Measurements from ENCODE around the gene CEP95.
"Not testable (repeated sequence)": the region's sequence is repeated elsewhere in the genome, so short reads cannot be mapped to it uniquely, and the experiment has no call there.

Gene CEP95

DNA sequence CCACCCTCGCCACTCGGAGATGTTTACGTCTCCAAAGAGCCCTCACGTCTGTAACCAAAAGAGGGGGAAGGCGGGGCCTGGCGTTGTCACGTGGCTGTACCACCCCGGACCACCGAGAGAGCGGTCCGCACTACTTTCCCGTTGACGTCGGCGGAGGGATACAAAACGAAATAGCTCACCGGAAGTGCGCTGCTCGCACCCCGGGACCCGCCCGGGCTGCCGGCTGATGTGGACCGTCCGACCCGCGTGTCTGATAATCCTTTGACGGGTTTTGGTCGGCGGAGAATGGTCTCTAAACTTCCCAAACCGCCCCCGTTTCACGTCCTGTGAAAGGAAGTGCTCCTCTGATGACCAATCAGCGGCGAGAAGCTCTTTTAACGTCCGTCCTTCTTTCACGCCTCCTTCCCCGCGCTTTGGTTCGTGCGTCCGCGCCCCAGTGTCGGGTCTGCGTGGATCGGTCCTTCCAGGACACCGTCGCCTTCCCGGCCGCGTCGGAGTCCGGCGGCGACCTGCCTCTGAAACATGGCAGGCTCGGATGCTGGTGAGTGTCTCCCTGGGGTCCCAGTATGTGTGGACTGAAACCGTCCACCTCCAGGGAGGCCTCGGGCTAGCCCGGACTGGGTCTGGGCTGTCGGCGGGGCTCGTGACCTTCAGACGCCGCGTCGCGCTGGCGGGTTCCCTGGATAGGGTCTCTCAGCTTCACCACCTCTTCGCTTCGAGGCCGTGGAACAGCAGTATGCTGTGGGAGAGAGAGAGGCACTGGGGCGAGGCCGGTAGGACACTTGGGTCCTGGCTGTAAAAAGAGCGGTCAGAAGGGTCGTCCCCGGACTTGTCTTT lies at the start of gene CEP95:
Gene CEP95, plus strand, starts transcription at position 402 of the 837 bp plus-strand sequence. Its CDS starts 121 bp downstream, at position 523.
- DNase-seq (ENCODE audit: low read depth in 2 of 3, low spot score in 1 of 3), result peak; percentile 92 to 94 (median 93)

- DNase-seq (ENCODE audit: low read depth in 2 of 3, low spot score in 1 of 3), result no peak
Measured at GRCh38 chr17:64457156-64457555, 49.6 kb upstream of the CEP95 start.

DNA sequence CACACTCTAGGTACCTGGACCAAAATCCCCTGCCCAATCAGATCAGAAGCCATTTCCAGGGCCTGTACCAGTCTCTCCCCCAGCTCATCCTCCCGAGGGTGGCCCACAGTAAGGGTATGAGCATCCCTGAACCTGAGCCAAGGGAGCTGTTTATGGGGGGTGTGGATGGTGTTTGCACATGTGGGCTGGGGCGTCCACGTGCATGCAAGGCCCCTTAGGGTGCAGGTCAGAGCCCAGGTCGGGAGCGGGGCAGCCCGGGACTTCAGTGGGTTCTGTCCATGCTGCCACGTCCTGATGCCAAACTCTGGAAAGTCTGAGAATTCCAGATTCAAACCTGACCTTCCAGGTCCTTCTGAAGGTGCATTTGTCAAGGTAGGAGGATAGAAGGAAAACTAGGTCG lies 48.0 kb upstream of the CEP95 start:
- DNase-seq (ENCODE audit: low read depth in 2 of 3, low spot score in 1 of 3), result no peak

DNA sequence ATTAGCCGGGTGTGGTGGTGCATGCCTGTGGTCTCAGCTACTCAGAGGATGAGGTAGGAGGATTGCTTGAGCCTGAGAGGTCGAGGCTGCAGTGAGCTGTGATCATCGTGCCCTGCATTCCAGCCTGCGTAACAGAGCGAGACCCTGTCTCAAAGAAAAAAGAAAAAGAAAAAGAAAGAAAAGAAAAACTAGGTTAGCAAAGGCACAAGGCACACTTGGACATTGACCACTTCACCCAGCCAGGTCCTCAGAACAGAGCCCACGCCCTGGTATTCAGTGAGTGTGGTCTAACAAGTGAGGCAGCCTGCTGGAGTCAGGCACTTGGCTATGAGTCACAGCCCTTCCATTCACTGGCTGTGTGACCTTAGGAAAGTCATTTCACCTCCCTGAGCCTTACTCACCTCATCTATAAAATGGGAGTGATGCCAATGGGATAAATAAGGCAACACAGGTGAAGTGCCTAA lies 47.5 kb upstream of the CEP95 start:
- DNase-seq (ENCODE audit: low read depth in 2 of 3, low spot score in 1 of 3), result no peak

DNA sequence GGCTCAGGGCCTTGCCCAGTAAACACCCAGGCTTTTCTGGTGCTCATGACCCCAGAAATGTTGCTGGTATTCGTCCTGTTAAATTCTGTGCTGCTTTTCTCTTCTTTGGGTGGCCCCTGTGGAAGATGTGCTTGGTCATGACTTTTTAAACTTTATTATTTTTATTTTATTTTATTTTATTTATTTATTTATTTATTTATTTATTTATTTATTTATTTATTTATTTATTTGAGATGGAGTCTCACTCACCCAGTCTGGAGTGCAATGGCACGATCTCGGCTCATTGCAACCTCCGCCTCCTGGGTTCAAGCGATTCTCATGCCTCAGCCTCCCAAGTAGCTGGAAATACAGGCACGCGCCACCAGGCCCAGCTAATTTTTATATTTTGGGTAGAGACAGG lies 47.0 kb upstream of the CEP95 start:
- DNase-seq (ENCODE audit: low read depth in 2 of 3, low spot score in 1 of 3), result not testable (repeated sequence)

DNA sequence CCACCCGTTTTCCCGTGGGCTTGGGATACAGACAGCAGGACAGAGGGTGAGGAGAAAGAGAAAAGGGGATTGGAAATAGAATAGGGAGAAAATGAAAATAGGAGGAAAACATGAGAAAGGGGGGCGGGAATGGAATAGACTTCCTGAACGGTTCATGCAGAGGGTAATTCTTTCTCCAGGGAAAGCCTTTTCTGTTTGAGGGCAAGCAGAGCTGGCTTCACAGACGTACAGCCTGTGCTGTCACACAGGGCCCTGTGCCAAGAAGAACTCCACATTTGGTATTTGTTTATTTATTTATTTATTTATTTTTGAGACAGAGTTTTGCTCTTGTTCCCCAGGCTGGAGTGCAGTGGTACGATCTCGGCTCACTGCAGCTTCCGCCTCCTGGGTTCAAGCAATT lies 45.8 kb upstream of the CEP95 start:
- no peak for DNase-seq (ENCODE audit: low read depth in 2 of 3, low spot score in 1 of 3)

DNA sequence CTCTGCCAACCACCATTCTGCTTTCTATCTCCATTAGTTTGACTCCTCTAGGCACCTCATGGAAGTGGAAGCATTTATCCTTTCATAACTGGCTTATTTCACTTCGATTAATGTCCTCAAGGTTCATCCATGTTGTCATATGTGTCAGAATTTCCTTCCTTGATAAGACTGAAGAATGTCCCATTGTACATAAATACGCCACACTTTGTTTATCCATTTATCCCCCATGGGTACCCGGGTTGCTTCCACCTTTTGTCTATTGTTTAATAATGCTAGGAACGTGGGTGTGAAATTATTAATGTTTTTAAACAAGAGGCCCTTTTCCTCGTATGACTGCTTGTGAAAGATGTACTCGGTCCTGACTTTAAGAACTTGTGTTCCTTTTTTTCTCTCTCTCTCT lies 45.0 kb upstream of the CEP95 start:
- DNase-seq (ENCODE audit: low read depth in 2 of 3, low spot score in 1 of 3), result no peak

GRCh38 chr17:64466019-64466735 lies 40.6 kb upstream of the CEP95 start:
- DNase-seq (ENCODE audit: low read depth in 2 of 3, low spot score in 1 of 3), result no peak

GRCh38 chr17:64466834-64467233 lies 39.9 kb upstream of the CEP95 start:
- not testable (repeated sequence) for DNase-seq (ENCODE audit: low read depth in 2 of 3, low spot score in 1 of 3)

DNA sequence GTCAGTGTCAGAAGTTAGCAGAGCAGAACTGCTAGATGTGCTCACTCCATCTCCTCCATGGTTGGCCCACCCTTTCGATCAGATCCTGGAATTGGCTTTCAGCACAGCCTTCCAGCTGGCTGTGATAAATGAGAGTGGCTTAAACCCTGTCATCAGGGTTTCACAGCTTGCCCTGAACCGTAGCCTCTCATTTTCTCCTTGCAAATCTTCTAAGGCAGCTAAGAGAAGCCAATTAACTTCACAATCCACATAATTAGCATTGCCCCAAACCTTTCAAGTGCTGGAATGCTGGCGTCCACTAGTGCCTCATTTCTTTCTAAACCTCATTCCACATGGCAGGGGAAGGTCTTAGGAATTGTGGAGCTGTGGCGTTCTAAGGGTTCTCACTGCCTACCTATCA lies 36.2 kb upstream of the CEP95 start:
- DNase-seq (ENCODE audit: low read depth in 2 of 3, low spot score in 1 of 3), result no peak

- DNase-seq (ENCODE audit: low read depth in 2 of 3, low spot score in 1 of 3), result no peak
Measured at GRCh38 chr17:64471440-64471839, 35.3 kb upstream of the CEP95 start.

DNA sequence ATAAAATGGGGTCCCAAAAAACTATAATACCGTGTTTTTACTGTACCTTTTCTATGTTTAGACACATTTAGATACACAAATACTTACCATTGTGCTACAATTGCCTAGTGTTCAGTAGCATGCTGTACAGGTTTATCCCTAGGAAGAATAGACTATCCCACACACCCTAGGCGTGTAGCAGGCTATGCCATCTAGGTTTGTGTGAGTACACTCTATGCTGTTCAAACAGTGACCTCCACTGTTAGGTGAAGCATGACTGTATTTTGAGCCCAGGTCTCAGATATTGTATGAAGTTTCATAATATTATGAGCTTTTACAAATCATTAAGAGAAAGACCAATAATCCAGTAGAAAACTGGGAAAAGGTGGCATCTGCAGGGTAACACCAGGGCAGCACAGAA lies 34.2 kb upstream of the CEP95 start:
- DNase-seq (ENCODE audit: low read depth in 2 of 3, low spot score in 1 of 3), result no peak

DNA sequence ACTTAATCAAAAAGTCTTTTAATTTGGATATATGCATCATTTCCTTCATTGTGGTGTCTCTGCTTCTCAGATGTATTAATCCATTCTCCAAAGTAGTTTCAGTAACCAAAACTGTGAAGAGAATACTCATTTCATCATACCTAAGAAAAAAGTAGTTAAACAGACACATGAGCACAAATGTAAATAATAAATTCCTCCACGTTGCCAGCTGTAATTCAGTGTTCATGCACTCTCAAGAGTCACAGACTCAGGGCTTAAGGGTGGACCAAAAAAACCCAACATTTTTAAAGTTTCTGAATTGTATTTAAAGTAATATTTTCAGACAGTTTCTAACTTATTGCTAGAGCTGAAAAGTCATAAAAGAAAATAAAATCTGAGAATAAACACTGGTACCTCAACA lies 28.9 kb upstream of the CEP95 start:
- no peak for DNase-seq (ENCODE audit: low read depth in 2 of 3, low spot score in 1 of 3)

- no peak for DNase-seq (ENCODE audit: low read depth in 2 of 3, low spot score in 1 of 3)
Measured at GRCh38 chr17:64480951-64481350, 25.8 kb upstream of the CEP95 start.

DNA sequence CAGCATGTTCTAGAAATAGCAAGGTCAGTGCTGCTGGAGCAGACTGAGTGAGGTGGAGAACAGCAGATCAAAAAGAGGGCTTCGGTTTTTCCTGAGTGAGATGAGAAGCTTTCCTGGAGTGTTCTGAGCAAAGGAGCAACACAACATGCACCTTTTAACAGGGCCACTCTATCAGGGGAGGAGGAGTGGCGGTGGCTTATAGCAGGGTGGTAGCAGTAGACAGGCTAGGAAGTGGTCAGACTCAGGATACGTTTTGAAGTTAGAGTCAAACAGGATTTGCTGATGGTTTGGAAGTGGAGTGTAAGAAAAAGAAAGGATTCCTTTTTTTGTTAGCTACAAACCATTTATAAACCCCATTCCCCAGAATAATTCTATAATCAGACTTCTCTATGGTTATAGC lies 22.4 kb upstream of the CEP95 start:
- DNase-seq (ENCODE audit: low read depth in 2 of 3, low spot score in 1 of 3), result no peak

DNA sequence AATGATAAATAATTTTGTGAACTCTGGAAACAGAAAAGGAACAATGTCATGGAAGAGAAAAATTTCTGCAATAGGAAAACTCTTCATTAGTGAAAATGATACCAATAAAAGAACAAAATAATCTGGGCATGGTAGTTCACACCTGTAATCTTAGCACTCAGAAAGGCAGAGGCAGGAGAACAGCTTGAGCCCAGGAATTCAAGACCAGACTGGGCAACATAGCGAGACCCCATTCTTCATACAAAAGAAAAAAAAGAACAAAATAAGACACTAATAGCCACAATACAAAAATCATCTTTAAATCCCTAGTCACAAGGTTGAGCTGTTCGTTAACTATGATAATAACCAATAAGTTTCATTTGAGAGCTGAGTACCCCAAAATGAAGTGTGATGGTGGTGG lies 18.5 kb upstream of the CEP95 start:
- DNase-seq (ENCODE audit: low read depth in 2 of 3, low spot score in 1 of 3), result no peak

DNA sequence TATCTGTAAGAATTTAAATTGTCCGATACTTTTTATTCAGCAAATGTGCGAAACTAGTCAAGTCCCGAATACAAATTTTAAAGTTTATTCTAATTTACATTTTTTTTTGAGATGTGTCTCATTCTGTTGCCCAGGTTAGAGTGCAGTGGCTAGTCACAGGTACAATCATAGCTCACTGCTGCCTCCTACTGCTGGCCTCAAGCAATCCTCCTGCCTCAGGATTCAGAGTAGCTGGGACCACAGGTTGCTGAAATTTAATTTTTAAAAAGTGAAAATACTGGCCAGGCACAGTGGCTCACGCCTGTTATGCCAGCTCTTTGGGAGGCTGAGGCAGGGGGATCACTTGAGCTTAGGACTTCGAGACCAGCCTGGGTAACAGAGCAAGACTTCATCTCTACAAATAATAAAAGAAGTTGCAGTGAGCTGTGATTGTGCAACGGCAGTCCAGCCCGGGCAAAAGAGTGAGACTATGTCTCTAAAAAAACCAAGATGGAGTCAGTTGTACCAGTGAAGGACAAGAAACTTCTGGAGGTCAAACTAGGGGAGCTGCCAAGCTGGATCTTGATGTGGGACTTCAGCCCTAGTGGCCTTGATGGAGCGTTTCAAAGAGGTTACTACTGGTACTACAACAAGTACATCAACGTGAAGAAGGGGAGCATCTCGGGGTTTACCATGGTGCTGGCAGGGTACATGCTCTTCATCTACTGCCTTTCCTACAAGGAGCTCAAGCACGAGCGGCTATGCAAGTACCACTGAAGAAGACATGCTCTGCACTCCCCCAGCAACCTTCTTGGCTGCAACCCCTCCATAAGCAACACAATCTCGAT lies 15.5 kb upstream of the CEP95 start:
- peak; percentile 27 to 35 (median 30) for DNase-seq (ENCODE audit: low read depth in 2 of 3, low spot score in 1 of 3)

DNA sequence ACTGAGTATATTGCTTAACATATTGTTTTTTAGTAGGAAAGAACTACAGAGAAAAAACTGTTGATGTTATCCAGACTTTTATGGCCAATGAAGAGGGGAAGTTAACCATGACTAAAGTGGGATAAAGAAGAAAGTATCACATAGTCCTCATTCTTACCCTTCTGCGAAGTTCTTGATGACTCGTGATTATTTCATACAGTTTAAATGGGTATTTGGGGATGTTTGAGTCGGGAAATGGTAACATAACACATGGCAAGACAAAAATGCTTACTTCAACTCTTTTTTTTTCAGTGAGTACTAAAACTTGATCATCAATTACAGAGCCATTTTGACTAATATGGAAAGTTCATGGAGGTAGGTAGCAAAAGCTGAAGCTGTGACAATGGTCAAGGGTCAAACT lies 14.8 kb upstream of the CEP95 start:
- DNase-seq (ENCODE audit: low read depth in 2 of 3, low spot score in 1 of 3), result no peak

DNA sequence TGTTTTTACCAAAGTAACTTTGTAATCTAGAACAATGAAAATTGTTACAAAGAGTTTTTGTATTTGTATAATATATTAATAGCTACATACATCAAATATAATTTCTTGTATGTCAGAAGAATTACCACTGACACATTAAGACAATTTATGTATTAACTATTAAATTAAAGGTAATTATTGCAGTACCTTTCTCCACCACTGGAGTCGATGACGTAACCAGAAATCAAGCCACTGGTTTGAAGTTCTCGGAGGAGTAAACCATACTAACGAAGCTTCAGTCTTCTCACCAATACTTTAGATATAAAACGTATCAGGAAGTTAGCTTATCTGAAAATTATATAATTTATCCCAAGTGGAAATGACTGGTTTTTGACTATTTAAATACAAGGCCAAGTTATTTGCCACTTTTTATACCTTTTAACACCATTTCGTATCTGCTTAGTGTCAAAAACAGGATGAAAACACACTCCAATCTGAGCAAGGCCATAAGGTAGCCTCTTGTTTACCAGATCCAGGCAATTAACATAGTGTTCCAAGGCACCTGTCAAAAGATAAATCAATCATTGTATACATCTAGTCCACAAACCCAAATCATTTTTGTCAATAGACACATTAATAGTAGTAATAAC lies 14.2 kb upstream of the CEP95 start:
- peak in 1 of 3 donors; percentile 49 for DNase-seq (ENCODE audit: low read depth in 2 of 3, low spot score in 1 of 3)

DNA sequence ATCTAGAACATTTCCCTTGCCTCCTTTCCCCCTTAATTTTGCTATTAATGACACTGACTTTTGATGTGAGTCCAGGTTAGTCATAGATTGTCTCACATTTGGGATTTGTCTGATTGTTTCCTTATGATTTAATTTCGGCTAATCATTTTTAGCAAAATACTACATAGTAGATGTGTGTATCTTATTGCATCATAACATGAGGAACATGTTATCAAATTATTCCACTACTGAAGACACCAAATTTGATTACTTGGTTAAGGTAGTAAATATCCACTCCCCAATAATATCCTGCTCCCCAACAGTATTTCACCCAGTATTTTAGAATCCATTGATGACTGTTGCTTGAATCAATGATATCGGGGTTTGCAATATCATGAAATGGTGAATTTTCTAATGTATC lies 12.7 kb upstream of the CEP95 start:
- no peak for DNase-seq (ENCODE audit: low read depth in 2 of 3, low spot score in 1 of 3)

DNA sequence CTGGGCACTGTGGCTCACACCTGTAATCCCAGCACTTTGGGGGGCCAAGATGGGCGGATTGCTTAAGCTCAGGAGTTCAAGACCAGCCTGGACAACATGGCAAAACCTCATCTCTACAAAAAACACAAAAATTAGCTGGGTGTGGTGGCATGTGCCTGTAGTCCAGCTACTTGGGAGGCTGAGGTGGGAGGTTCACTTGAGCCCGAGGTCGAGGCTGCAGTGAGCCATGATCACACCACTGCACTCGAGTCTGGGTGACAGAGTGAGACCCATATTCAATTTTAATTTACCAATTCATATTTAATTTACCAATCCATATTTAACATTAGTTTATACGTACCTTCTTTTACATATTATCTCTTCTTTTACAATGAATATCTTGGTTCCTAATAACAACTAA lies 11.5 kb upstream of the CEP95 start:
- not testable (repeated sequence) for DNase-seq (ENCODE audit: low read depth in 2 of 3, low spot score in 1 of 3)
